Measurements from ENCODE around the gene BCL11B. TPM values are rescaled to one million over a fixed set of nuclear protein-coding genes. Genes with fewer than 3 reads are reported as not detected.

Gene BCL11B
- total RNA-seq, 1 donor from 2014 or later = 0.18 TPM

- DNase-seq (ENCODE audit: extremely low read depth, low read depth, low spot score) = no peak
Observed at GRCh38 chr14:99256483-99256874, 15.5 kb downstream of the BCL11B start.

GRCh38 chr14:99255621-99256482 lies 16.1 kb downstream of the BCL11B start:
- no peak for DNase-seq (ENCODE audit: extremely low read depth, low read depth, low spot score)

DNA sequence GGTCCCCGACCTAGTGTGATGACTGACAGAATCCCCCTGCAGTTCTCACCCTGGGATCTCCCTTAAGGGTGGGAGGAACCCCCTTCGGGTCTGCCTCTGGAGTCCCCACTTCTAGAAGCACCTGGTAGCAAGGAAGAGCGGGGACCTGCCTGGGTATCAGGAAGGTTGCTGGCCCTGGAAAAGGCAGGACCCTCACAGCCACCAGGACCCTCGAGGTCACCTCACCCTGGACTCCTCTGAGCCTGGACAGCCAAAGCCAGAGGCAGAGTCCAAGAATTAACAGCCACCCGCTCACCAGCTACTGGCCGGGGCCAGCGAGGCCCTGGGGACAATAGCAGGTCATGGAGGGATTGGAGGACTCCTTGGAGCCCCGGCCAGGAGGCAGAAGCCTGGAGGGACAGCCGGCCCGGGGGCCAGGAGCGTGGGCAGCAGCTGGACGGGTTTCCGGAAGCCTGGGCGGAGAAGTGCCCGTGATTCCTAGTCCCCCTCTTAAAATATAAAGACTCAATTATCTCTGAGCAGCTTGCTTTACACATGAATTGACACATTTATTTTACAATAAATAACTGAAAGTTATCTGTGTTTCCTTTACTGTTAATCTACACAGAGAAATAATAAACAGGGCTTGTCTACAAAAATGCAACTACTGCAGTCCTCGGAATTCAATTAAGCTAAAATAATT lies 17.5 kb downstream of the BCL11B start:
- no peak for DNase-seq (ENCODE audit: extremely low read depth, low read depth, low spot score)

DNA sequence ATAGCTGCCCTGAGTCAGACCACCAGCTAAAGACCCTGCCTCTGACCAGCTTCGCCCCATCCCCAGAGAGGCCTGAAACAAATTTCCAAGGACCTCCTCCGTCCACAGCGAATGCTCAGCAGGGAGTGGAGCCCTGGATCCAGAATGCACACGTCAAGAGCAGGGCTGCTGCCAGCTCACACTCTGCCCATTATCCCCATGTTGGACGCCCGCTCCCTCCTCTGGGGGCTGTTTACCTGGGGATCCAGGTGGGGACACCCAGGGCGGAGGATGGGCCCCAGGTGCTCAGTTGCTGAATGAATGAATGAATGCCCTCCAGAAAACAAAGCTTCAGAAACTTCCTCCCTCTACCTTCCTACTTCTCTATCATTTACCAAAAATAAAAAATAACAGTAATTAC lies 18.1 kb downstream of the BCL11B start:
- DNase-seq (ENCODE audit: extremely low read depth, low read depth, low spot score) = no peak

DNA sequence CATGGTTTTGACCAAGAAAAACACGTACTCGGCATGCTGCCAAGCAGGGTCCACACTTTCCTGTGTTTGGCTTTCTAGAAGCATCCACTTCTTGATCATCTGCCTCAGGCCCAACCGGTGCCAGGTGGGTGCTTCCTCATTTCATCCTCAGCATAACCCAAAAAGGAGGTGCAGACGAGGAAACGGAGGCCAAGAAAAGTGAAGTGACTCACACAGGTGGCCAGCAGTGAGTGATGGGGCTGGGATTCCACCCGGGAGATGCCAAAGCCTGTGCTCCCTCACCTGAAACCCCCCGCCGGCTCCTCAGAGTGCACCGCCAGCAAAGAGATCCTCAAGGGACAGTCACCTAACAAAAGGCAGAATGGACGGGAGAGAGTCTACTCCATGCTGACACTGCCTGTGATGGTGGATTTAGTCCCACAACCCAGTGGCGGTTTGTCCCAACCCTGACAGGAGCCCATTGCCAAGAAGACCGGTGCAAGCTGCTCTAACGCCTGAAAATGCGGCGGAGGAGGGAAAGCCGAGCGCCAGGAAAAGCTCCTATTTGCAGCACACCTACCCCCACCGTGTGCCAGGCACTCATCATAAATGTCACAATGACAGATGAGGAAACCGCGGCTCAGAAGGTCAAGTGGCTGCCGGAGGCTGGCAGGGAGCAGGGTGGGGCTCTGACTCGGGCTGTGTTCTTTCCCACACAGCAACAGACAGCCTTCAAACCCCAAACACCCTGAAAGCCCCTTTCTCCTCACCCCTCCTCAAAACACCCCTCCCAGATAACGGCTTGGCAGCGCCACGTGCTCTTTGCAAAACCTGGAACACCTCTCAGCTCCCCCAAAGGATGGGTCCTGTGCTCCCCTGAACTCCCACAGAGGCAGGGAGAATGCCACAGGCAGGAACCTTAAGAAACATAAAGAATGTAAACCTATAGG lies 18.8 kb downstream of the BCL11B start:
- DNase-seq (ENCODE audit: extremely low read depth, low read depth, low spot score) = no peak

- DNase-seq (ENCODE audit: extremely low read depth, low read depth, low spot score) = no peak
Observed at GRCh38 chr14:99252443-99252939, 19.5 kb downstream of the BCL11B start.

- DNase-seq (ENCODE audit: extremely low read depth, low read depth, low spot score) = no peak
Observed at GRCh38 chr14:99251721-99252120, 20.3 kb downstream of the BCL11B start.

DNA sequence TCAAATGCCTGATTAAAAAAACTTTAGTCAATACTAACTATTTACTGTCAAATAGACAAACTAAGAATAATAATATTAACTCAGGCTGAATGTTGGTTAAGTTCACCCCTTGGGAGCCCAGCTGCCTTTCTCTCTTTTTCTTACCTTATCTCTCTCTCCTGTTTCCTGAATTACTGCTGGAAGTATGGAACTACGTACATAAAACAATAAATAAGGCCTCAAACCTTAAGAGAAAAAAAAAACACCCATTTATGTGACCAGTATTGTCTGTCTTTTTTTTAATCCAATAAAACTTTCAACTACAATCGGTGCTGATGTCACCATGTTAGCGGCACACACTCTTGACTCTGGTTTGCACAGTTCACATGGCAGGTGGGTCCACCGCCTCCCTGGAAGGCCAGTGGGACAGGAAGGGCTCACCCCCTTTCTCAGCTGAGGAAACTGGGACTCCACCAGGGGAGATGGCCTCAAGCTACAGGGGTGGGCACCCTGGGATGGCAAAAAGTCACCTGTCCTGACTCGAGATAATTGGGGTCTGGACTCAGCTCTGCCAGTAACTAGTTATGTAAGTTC lies 21.3 kb downstream of the BCL11B start:
- no peak for DNase-seq (ENCODE audit: extremely low read depth, low read depth, low spot score)

GRCh38 chr14:99249389-99249788 lies 22.6 kb downstream of the BCL11B start:
- DNase-seq (ENCODE audit: extremely low read depth, low read depth, low spot score) = no peak

DNA sequence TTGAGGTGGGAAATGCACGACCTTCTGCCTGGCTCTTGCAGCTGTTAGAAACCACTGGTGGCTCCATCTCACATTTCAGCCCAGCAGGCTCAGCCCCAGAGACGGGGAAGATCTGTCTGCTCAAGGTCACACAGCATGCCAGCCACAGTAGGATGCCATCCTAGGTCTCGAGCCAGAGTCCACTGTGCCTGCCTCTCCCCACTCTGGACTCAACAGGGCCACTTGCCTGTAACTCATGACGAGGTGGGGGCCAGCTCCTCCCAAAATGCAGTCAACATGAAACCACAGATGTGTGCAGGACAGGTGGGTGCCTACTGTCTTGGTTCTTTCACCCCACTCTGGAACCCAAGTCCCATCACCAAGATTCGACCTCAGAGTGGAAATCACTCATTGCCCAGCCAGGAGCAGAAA lies 23.2 kb downstream of the BCL11B start:
- no peak for DNase-seq (ENCODE audit: extremely low read depth, low read depth, low spot score)

GRCh38 chr14:99247772-99248171 lies 24.2 kb downstream of the BCL11B start:
- DNase-seq (ENCODE audit: extremely low read depth, low read depth, low spot score) = no peak

DNA sequence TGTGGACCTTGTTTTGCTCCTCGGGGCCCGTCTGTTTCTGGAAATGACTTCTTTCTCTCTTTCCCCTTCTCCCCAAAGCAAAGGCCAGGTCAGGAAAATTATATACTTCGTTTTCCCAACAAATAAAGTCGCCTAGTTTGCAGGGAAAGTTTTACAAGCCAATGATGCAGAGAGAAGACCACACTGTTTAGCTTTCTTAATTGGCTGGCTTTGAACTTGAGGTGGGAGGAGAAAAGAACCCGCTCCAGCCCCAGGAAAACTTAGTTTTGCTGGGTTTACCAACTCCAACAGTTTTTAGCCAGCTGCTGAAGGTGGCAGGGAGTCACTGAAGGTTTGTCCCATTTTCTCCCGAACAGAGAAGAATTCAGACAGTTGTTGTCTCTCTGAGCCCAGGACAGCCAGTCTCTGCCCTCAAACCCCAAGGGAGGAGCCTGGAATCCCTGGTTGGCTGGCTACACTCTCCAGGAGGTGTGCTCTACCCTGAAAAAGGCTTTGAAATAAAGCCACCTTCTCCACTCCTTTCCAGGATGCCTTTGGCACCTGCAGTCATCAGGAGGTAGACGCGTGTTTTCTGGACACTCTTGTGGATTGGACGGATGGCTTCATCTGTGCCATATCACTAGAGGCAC lies 24.8 kb downstream of the BCL11B start:
- DNase-seq (ENCODE audit: extremely low read depth, low read depth, low spot score) = no peak

DNA sequence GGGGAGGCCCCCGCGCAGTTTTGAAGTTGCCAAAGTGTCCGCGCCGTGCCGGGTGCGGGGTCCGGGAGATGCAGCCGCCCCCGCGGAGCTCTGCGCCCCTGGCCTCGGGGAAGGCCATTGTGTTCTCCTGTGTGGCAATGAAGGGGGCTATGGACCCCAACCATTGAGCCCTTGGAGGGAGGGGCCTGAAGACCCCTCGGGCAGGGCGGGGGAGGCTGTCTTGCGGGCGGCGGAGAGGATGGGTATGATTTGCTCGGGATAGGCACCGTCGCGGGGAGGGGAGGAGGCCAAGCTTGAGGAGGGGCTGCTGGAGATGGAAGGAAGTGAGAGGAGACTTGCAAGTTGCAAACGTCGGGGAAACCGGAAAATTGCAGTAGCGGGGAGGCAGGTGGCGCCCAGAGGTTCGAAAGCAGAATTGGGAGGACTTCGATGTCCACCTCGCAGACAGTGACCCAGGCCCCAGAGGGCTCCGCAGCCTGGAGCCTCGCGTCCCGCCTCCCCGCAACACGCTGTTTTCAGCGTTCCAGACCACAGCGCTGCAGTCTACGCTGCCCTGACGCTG lies 25.4 kb downstream of the BCL11B start:
- no peak for DNase-seq (ENCODE audit: extremely low read depth, low read depth, low spot score)

GRCh38 chr14:99245564-99246511 lies 26.2 kb downstream of the BCL11B start:
- DNase-seq (ENCODE audit: extremely low read depth, low read depth, low spot score) = no peak

- DNase-seq (ENCODE audit: extremely low read depth, low read depth, low spot score) = no peak
Observed at GRCh38 chr14:99244941-99245563, 26.9 kb downstream of the BCL11B start.

DNA sequence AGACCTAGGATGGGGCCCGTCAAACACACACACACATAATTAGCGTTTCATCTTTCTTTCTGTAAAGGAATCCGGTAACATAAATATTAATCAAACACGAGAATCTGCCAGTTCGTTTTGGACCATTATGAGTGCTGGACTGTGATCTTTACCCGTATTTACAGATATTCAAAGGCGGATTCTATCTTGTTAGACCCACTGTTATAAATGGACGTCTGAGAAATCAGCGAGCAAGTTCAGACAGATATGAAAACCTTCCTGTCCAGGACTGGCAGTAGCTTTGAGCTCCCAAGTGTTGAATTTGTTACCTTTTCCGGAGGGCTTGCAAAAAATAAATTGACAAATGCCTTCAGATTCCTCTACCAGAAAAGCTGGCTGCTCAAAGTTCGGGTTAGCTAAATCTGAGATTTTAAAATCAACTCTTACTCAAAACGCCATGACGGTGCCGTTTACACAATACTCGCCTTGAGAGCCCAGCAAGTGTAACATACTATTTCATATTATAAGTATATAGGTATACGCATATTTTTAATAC lies 27.6 kb downstream of the BCL11B start:
- DNase-seq (ENCODE audit: extremely low read depth, low read depth, low spot score) = no peak

GRCh38 chr14:99242816-99243721 lies 28.9 kb downstream of the BCL11B start:
- no peak for DNase-seq (ENCODE audit: extremely low read depth, low read depth, low spot score)
